ENCODE results near the gene RASA3.

GRCh38 chr13:113937527-113938180 is 194.8 kb downstream of the RASA3 start:
- TF ChIP-seq CTCF (IDR thresholded peaks at IDR 0.05) (no peak), POLR2A (IDR thresholded peaks at IDR 0.05) (no peak)
